Stimulated activated effector memory CD8-positive, alpha-beta T cell treated with anti-CD3 and anti-CD28 coated beads, Interleukin-12 subunit alpha, Interleukin-12 subunit beta, amount 100 ng/mL, for 72 hours (primary cell): Measurements from ENCODE around the gene RYR2.
"Not testable (repeated sequence)": the region's sequence is repeated elsewhere in the genome, so short reads cannot be mapped to it uniquely, and the experiment has no call there.

Experiments
- ATAC-seq: fragments of 150-1000 bp; cut with Tn5 transposase; 2 replicates; pipeline ENCODE4 v1.10.0; 2021
- DNase-seq, 2 donors: peaks; one replicate each; pipeline ENCODE4 v3.0.0; 2021 to 2022; ENCODE audit warnings: low spot score in 2 of 2
- H3K27ac Mint-ChIP-seq: one replicate; pipeline ENCODE4 v1.8.0; 2022; ENCODE audit warnings: mild to moderate bottlenecking, mixed read lengths
- H3K36me3 Mint-ChIP-seq: one replicate; pipeline ENCODE4 v1.8.0; 2022; ENCODE audit warnings: mild to moderate bottlenecking, mixed read lengths
- H3K4me1 Mint-ChIP-seq: one replicate; pipeline ENCODE4 v1.8.0; 2022; ENCODE audit warnings: mixed read lengths
- H3K4me3 Mint-ChIP-seq: one replicate; pipeline ENCODE4 v1.8.0; 2022; ENCODE audit warnings: mild to moderate bottlenecking, mixed read lengths
- H3K9me3 Mint-ChIP-seq: one replicate; pipeline ENCODE4 v1.8.0; 2022; ENCODE audit warnings: mixed read lengths

RYR2 gene

DNA sequence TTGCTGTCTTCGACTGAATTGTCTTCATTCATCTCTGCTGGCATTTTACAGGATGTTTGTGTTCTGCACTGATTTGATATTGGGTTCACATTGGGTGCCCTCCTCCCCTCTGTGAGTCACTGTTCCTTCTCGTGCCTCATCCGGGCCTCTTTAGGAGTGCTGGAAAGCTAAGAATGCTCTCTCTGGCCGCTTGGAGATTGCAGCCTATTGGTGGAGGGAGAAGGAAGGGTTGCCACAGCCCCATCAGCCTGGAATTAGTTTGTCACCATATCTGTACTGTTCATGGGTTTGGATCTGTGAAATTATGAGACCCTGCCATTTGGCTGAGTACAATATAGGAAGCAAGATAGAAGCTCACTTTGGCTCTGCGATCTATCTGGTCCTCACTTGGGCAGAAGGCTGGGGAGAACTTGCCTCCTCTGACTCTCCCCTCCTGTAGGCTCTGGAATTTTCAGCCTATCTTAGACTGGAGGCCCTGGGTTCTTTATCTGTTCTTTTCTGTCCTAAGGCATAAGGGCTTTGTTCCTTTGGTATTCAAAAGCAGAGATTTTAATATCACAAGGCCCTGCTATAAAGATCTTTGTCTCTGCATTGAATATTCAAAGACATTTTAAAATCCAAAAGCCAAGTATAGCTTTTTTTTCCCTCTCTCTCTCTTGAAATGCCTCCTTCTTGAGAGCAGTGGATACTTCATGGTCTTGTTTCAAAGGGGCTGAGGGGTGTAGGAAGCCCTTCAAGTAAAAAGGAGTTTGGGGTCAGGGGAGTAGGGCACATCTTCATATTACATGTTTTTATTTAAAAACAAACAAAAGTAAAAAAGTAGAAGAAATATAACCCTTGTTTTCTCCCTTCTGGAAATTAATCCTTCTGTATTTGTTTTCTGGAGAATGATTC, 500.8 kb downstream of the RYR2 start:
- DNase-seq (no peak), ATAC-seq (no peak)
- Mint-ChIP-seq H3K9me3 (no peaks in the 10 kb centered on the region), H3K27ac (no peak overlapping the region), H3K4me1 (no peaks in the 10 kb centered on the region), H3K36me3 (no peaks in the 10 kb centered on the region), H3K4me3 (no peak overlapping the region)

- no peak overlapping the region for H3K27ac Mint-ChIP-seq
- DNase-seq, result no peak
- no peaks in the 10 kb centered on the region for H3K36me3 Mint-ChIP-seq
- H3K4me3 Mint-ChIP-seq, result no peak overlapping the region
- no peaks in the 10 kb centered on the region for H3K4me1 Mint-ChIP-seq
- no peak for ATAC-seq
- peaks cover 3% of the 10 kb centered on the region for H3K9me3 Mint-ChIP-seq
Measured at GRCh38 chr1:237553078-237553477, 511.1 kb downstream of the RYR2 start.

- ATAC-seq (no peak), DNase-seq (no peak)
- Mint-ChIP-seq H3K36me3 (no peaks in the 10 kb centered on the region), H3K9me3 (peaks cover 3% of the 10 kb centered on the region), H3K4me1 (no peaks in the 10 kb centered on the region), H3K27ac (no peak overlapping the region), H3K4me3 (no peak overlapping the region)
Measured at GRCh38 chr1:237556911-237557310, 514.9 kb downstream of the RYR2 start.

DNA sequence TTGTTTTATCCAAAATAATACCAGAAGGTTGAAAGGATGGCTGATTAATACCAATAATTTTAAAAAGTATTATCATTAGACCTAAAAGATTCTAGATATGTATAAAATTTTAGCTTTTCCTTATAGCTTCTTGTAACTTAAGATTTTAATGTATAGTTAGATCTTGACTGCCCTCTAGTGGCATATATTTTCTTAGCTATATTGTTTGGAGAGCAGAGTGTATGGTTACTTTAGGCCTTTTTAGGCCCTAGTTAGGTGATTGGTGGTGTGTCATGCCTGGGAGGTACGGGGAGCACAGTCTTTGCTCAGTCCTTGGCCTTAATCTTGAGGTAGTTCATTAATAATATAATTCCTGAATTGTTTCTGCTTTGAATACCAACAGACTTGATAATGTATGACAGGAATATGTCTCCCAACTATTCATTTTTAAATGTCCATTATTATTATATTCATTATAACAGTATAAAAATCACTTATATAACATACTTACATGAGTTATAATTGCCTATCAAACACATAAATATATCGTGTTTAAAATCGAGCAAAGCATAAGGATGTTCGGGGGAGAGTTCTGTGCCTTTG, 520.3 kb downstream of the RYR2 start:
- DNase-seq (no peak), ATAC-seq (peak; percentile 77)
- no peaks in the 10 kb centered on the region for H3K36me3 Mint-ChIP-seq
- H3K4me1 Mint-ChIP-seq, result no peaks in the 10 kb centered on the region
- H3K4me3 Mint-ChIP-seq, result no peak overlapping the region
- H3K9me3 Mint-ChIP-seq, result peaks cover 3% of the 10 kb centered on the region
- no peak overlapping the region for H3K27ac Mint-ChIP-seq

- Mint-ChIP-seq H3K36me3 (no peaks in the 10 kb centered on the region), H3K27ac (no peak overlapping the region), H3K4me1 (no peaks in the 10 kb centered on the region), H3K9me3 (no peaks in the 10 kb centered on the region), H3K4me3 (no peak overlapping the region)
- no peak for DNase-seq
- no peak for ATAC-seq
Measured at GRCh38 chr1:237565236-237565635, 523.3 kb downstream of the RYR2 start.

- Mint-ChIP-seq H3K9me3 (no peaks in the 10 kb centered on the region), H3K36me3 (no peaks in the 10 kb centered on the region), H3K4me3 (no peak overlapping the region), H3K4me1 (no peaks in the 10 kb centered on the region), H3K27ac (no peak overlapping the region)
- ATAC-seq (no peak), DNase-seq (no peak)
Measured at GRCh38 chr1:237566581-237566980, 524.6 kb downstream of the RYR2 start.

GRCh38 chr1:237568955-237569354, 527.0 kb downstream of the RYR2 start:
- no peak overlapping the region for H3K4me3 Mint-ChIP-seq
- no peak for ATAC-seq
- no peak overlapping the region for H3K27ac Mint-ChIP-seq
- no peak for DNase-seq
- no peaks in the 10 kb centered on the region for H3K9me3 Mint-ChIP-seq
- H3K36me3 Mint-ChIP-seq, result no peaks in the 10 kb centered on the region
- H3K4me1 Mint-ChIP-seq, result no peaks in the 10 kb centered on the region

GRCh38 chr1:237570530-237570929, 528.5 kb downstream of the RYR2 start:
- H3K4me1 Mint-ChIP-seq, result no peaks in the 10 kb centered on the region
- ATAC-seq, result no peak
- no peaks in the 10 kb centered on the region for H3K36me3 Mint-ChIP-seq

DNA sequence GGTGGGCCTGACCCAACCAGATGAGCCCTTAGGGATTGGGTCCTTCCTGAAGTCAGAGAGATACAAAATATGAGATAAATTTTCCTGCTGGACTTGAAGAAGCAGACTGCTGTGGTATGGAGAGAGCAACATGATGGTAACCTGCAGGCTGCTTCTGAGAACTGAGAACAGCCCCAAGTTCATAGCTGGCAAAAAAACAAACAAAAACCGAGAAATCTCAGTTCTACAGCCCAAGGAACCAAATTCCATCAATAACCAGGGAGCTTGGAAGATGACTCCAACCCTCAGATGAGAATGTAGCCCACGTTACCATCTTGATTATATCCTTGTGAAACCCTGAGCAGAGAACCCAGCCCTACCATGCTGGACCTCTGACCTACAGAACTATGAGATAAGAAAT, 532.6 kb downstream of the RYR2 start:
- Mint-ChIP-seq H3K27ac (no peak overlapping the region), H3K4me3 (no peak overlapping the region), H3K4me1 (no peaks in the 10 kb centered on the region), H3K9me3 (peaks cover 5% of the 10 kb centered on the region), H3K36me3 (no peaks in the 10 kb centered on the region)
- DNase-seq (no peak), ATAC-seq (no peak)

More at GRCh38 chr1:237570530-237570929, 528.5 kb downstream of the RYR2 start:
- H3K27ac Mint-ChIP-seq, result no peak overlapping the region
- H3K4me3 Mint-ChIP-seq, result no peak overlapping the region
- no peak for DNase-seq
- peaks cover 3% of the 10 kb centered on the region for H3K9me3 Mint-ChIP-seq

DNA sequence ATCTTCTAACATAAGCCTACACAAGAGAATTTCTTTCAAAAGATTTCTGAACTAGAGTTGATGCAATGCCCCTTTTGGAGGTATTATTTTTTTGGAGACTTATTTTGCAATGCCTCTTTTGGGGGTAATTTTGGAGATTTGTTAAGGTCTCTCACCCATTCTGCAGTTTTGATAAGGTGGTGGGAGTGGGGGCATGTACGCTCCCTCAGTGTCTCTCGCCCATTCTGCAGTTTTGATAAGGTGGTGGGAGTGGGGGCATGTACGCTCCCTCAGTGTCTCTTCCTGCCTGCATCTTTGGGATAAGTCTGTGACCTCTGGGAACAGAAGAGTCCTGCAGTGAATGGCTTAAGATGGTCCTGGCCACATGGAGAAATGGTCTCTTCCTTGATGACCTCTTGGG, 536.6 kb downstream of the RYR2 start:
- H3K36me3 Mint-ChIP-seq, result no peaks in the 10 kb centered on the region
- no peak overlapping the region for H3K4me3 Mint-ChIP-seq
- ATAC-seq (no peak), DNase-seq (no peak)
- no peaks in the 10 kb centered on the region for H3K4me1 Mint-ChIP-seq
- peaks cover 5% of the 10 kb centered on the region for H3K9me3 Mint-ChIP-seq
- H3K27ac Mint-ChIP-seq, result no peak overlapping the region

- Mint-ChIP-seq H3K27ac (no peak overlapping the region), H3K4me3 (no peak overlapping the region)
Measured at GRCh38 chr1:237580726-237581125, 538.7 kb downstream of the RYR2 start.

GRCh38 chr1:237583270-237583669, 541.3 kb downstream of the RYR2 start:
- Mint-ChIP-seq H3K4me1 (no peaks in the 10 kb centered on the region), H3K27ac (no peak overlapping the region), H3K4me3 (no peak overlapping the region), H3K9me3 (no peaks in the 10 kb centered on the region), H3K36me3 (no peaks in the 10 kb centered on the region)
- ATAC-seq (no peak), DNase-seq (no peak)

More at GRCh38 chr1:237580726-237581125, 538.7 kb downstream of the RYR2 start:
- Mint-ChIP-seq H3K36me3 (no peaks in the 10 kb centered on the region), H3K4me1 (no peaks in the 10 kb centered on the region), H3K9me3 (peaks cover 2% of the 10 kb centered on the region)
- ATAC-seq (no peak), DNase-seq (no peak)

- DNase-seq, result no peak
- Mint-ChIP-seq H3K4me3 (no peak overlapping the region), H3K27ac (no peak overlapping the region), H3K9me3 (no peaks in the 10 kb centered on the region), H3K4me1 (no peaks in the 10 kb centered on the region), H3K36me3 (no peaks in the 10 kb centered on the region)
- no peak for ATAC-seq
Measured at GRCh38 chr1:237583756-237584155, 541.8 kb downstream of the RYR2 start.

- H3K9me3 Mint-ChIP-seq, result peaks cover 2% of the 10 kb centered on the region
- no peak for DNase-seq
- no peak overlapping the region for H3K4me3 Mint-ChIP-seq
Measured at GRCh38 chr1:237590386-237590785, 548.4 kb downstream of the RYR2 start.

DNA sequence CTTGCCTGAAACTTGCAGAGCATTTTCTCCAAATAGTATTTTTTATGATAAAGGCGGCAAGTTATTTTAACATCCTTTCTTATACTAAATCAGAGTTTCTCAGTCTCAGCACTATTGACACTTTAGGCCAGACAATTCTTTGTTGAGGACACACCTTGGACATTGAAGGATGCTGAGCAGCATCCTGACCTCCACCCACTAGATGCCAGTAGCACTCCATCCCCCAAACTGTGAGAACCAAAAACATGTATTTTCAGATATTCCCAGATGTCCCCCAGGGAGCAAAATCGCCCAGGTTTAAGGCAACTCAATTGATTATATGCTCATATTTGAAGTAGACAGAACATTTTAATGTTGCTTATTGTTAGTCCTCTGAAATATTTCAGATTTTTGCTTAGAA, 549.4 kb downstream of the RYR2 start:
- Mint-ChIP-seq H3K36me3 (no peaks in the 10 kb centered on the region), H3K9me3 (peaks cover 10% of the 10 kb centered on the region), H3K4me1 (no peaks in the 10 kb centered on the region), H3K27ac (no peak overlapping the region), H3K4me3 (no peak overlapping the region)
- ATAC-seq, result no peak
- no peak for DNase-seq

More at GRCh38 chr1:237590386-237590785, 548.4 kb downstream of the RYR2 start:
- Mint-ChIP-seq H3K36me3 (no peaks in the 10 kb centered on the region), H3K27ac (no peak overlapping the region), H3K4me1 (no peaks in the 10 kb centered on the region)
- ATAC-seq, result no peak

- not testable (repeated sequence) for H3K36me3 Mint-ChIP-seq, DNase-seq, H3K4me1 Mint-ChIP-seq
Measured at GRCh38 chr1:237603036-237603568, 561.1 kb downstream of the RYR2 start.

More at GRCh38 chr1:237603036-237603568, 561.1 kb downstream of the RYR2 start:
- not testable (repeated sequence) for H3K4me3 Mint-ChIP-seq, H3K9me3 Mint-ChIP-seq, H3K27ac Mint-ChIP-seq, ATAC-seq
